Measurements from ENCODE around the gene OTOF.

- TF ChIP-seq, protein P1, sequence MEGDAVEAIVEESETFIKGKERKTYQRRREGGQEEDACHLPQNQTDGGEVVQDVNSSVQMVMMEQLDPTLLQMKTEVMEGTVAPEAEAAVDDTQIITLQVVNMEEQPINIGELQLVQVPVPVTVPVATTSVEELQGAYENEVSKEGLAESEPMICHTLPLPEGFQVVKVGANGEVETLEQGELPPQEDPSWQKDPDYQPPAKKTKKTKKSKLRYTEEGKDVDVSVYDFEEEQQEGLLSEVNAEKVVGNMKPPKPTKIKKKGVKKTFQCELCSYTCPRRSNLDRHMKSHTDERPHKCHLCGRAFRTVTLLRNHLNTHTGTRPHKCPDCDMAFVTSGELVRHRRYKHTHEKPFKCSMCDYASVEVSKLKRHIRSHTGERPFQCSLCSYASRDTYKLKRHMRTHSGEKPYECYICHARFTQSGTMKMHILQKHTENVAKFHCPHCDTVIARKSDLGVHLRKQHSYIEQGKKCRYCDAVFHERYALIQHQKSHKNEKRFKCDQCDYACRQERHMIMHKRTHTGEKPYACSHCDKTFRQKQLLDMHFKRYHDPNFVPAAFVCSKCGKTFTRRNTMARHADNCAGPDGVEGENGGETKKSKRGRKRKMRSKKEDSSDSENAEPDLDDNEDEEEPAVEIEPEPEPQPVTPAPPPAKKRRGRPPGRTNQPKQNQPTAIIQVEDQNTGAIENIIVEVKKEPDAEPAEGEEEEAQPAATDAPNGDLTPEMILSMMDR (conservative IDR thresholded peaks at IDR 0.05) = no peak
- no peak for TF ChIP-seq EZH2 (IDR thresholded peaks at IDR 0.05; ENCODE audit: low read depth)
Observed at GRCh38 chr2:26483027-26483326, 5.1 kb upstream of the OTOF start.

All from PC-9 (cell line).